GM12891 (cell line): ENCODE results near the gene HOXB3.

ENCODE experiments used
- PAX5 ChIP-seq: IDR thresholded peaks from 2 replicates; pipeline ENCODE4 v1.6.1; 2011; ENCODE audit warnings: low read length, moderate library complexity, mild to moderate bottlenecking; ENCODE audit not compliant: insufficient read depth, severe bottlenecking
- POLR2A ChIP-seq: IDR thresholded peaks from 2 replicates; pipeline ENCODE4 v1.6.1; 2011; ENCODE audit warnings: low read depth, low read length, control low read depth
- POLR2AphosphoS5 ChIP-seq: IDR thresholded peaks from 2 replicates; pipeline ENCODE4 v1.6.1; 2011; ENCODE audit warnings: low read depth, low read length, control low read depth
- SPI1 ChIP-seq: IDR thresholded peaks from 2 replicates; pipeline ENCODE4 v1.6.1; 2011; ENCODE audit warnings: low read depth, low read length, control low read depth
- TAF1 ChIP-seq: IDR thresholded peaks from 2 replicates; pipeline ENCODE4 v1.6.1; 2011; ENCODE audit warnings: low read depth, low read length, control low read depth

DNA sequence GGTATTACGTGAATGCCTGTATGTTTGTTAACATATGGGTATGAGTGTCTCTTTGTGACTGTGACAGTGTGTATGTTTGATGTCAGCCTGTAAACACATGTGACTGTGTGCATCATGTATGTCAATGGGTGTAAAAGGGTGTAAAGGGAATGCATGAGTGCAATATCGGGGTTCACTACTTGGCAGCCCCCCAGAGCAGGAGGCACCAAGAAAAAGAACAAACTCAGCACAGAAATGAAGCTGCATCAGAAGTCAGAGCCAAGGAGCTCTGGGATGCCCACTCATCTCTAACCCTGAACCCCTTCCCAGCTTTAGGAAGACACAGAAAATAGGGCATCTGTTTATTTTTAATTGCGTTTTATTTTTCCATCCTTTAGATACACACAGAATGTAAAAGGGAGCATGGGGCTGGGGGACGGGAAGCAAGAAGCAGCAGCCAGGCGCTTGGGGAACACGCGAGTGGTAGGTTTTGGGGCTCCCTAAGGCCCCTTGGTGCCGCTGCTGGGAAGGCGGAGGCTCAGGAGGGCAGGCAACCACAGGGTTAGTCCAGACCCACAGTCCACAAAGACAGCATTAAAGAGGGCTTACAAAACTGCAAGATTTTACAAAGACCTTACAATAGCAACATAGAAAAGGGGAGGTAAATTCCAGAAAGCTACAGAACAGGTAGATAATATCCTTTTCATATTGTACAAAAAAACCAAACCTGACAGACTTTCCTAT lies 17.0 kb upstream of the HOXB3 start:
- TF ChIP-seq PAX5 (no peak), POLR2AphosphoS5 (no peak), POLR2A (no peak), SPI1 (no peak), TAF1 (no peak)
